Muscle of arm (tissue), 12 donors: ENCODE results near the gene TBC1D16. TPM values are rescaled to one million over a fixed set of nuclear protein-coding genes. Genes with fewer than 3 reads are reported as not detected.

Experiments
- DNase-seq: peaks from one replicate; pipeline ENCODE4 v3.0.0-alpha.2; 2013
- polyA plus RNA-seq, 12 donors: library from polyadenylated mRNA; unstranded; fragments of 120-200 nt; gene quantifications; one replicate each; pipeline ENCODE4 v1.2.1, GENCODE V29; 2013; ENCODE audit not compliant: insufficient read length in 12 of 12

TBC1D16 gene
- polyA plus RNA-seq, 12 donors = 24.9 to 35.8 (median 27.8) TPM; not detected in 1

GRCh38 chr17:79990051-79990592 lies 45.5 kb downstream of the TBC1D16 start:
- DNase-seq = no peak

GRCh38 chr17:79989106-79989835 lies 46.4 kb downstream of the TBC1D16 start:
- DNase-seq = no peak

- DNase-seq = no peak
These were observed 47.3 kb downstream of the TBC1D16 start for GRCh38 chr17:79988185-79988971.

GRCh38 chr17:79987935-79988184 lies 47.8 kb downstream of the TBC1D16 start:
- DNase-seq = no peak

DNA sequence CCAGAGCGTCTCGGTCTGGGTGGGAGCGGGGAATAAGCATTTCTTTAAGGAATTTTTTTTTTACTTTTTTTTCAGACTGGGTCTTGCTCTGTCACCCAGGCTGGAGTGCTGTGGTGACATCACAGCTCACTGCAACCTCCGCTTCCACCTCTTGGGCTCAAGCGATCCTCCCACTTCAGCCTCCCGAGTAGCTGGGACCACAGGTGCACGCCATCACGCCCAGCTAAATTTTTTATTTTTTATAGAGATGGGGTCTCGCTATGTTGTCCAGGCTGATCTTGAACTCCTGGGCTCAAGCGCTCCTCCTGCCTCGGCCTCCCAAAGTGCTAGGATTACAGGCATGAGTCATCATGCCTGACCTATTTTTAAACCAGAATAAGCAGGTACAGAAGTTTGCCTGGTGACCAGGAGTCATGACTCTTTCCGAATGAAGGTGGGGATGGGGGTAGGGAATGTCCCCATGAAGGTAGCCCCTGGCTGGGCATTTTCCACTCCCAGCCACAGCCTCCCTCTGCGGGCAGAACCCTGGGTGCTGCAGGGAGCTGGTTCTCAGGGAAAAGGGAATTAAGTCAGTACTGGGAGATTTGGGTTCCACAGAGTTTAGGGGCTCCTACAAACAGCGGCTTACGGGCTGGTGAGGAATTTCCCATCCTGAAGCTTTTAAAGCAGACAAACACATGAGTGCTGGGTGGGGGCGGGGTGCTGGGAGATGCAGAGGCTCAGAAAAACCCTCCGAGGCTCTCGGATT lies 48.3 kb downstream of the TBC1D16 start:
- no peak for DNase-seq

DNA sequence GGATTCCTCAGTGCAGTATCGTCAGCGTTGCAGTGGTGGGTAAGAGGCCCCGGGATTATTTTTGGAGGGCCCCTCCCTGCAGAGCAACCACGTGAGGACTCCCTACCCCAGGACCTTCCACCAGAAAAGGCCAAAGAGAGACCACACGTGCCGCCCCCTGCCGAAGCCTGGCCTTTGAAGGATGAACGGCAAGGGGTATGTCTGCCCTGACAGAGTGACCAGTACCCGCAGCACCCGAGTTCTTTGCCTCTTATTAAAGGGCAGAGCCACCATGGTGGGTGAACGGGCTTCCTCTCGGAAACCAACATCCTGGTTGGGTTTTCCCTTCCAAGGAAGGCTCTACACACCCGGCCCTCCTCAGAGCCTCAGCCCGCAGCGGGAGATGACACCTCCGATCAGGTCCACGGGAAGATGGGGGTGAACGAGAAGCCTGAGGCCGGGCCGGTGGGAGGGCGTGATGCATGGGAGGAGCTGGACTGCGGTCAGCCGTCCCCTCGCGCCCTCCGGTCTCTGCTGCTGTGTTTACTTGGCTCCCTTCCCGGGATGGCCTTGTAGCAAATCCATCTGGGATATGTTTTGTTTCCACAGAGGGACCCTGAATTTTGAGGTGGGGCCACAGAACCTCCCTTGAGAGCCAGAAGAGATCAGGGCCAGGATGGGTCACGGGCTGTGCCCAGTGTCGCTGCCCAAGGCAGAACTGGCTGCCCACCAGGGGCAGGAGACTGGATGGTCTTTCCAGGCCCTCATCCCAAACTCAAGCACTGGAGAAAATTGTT lies 49.1 kb downstream of the TBC1D16 start:
- DNase-seq = no peak

GRCh38 chr17:79985943-79986391 lies 49.7 kb downstream of the TBC1D16 start:
- DNase-seq = no peak

- DNase-seq = no peak
These were observed 50.2 kb downstream of the TBC1D16 start for GRCh38 chr17:79985361-79985942.

GRCh38 chr17:79984877-79985276 lies 50.8 kb downstream of the TBC1D16 start:
- no peak for DNase-seq

GRCh38 chr17:79984045-79984840 lies 51.4 kb downstream of the TBC1D16 start:
- DNase-seq = no peak

DNA sequence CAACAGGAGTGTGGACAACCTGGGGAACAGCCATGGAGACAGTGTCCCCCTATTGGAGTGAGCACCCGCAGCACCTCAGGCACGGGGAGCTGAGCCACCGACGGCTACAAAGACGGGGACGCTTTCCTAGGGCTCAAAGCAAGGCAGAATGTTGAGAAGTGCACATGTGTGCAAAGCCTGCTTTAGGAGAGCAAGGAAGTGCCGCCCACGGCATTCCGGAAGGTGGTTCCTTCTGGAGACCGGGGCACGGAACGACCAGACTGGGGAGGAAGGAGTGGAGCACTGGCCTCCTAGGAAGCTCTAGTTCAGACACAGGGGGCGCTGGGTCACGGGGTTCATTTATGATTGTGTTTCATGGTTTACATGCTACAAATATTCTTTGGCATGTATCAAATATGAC lies 52.2 kb downstream of the TBC1D16 start:
- DNase-seq = no peak

- no peak for DNase-seq
These were observed 52.7 kb downstream of the TBC1D16 start for GRCh38 chr17:79982986-79983385.

DNA sequence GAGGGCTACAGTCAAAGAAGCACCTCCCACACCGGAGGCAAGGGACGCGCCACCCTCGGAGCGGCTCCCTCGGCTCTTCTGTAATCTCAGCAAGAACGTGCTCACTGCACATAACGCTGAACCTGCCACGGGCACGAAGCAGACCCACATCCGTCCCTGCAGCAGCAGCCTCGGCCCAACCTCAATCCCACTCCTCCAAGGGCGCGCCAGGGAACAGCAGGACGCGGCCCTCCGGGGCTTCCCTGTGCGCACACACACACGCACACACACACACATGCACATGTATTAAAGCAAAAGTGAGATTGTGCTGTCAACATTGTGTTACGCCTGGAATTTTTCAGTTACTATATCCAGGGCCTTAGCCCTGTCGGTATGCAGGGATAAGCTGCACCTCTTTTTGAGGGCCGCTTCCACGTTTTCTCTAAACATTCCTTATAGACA lies 54.0 kb downstream of the TBC1D16 start:
- no peak for DNase-seq

- DNase-seq = no peak
These were observed 54.6 kb downstream of the TBC1D16 start for GRCh38 chr17:79981090-79981489.

DNA sequence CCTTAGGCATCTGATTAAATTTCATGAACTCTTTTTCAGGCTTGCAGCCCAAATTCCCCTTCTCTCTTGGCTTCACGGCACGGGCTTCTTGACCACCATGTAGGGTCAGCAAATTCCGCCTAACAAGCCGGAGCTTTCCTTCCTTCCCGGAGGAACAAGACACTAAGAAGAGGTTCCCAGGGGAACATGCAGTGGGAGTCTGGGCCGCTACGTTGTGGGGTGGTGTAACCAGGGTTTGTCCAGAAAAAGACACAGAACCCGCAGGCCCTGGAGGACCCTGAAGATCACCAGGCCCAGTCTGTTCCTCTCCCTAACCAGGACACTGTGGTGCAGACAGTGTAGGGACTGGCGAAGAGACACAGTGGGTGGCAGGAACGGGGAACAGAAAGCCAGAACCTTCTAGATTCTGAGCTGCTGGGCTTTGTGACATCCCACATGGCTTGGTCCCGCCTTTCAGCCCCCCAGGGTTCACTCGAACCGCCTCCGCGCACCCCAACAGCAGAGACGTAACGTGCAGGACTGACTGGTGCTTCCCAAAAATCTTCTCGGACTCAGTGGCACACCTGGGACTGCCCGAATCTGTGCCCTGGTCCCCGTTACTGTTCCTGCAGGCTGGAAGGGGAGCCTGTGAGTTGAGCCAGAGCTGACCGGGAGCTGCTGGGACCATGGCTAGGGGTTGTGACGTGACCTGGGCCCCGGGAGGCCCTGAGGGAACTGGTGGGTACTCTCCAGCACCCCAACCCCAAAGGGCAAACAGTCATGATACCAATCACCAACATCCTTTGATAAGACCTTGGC lies 55.2 kb downstream of the TBC1D16 start:
- no peak for DNase-seq

- no peak for DNase-seq
These were observed 55.9 kb downstream of the TBC1D16 start for GRCh38 chr17:79979816-79980215.

GRCh38 chr17:79979221-79979741 lies 56.4 kb downstream of the TBC1D16 start:
- no peak for DNase-seq

DNA sequence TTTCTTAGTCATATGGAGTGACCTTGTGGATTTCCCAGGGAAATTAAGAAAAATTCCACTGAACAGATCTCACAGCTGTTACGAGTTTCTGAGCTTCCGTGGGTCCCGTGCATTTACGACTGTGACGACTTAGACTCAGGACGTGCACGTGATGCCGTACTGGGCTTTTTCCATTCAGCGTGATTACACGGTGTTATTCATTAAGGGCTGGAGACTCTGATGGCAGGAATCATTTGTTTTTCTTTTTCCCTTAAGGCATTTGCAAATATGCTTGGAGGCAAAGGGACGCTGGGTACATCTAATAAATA lies 57.2 kb downstream of the TBC1D16 start:
- no peak for DNase-seq
